Upper lobe of left lung (tissue), 6 donors: ENCODE results near the gene TMPRSS12. TPM values are rescaled to one million over a fixed set of nuclear protein-coding genes. Genes with fewer than 3 reads are reported as not detected.

ENCODE experiments used
- ATAC-seq, 2 donors: fragments of 200-7000 bp; cut with Tn5 transposase; one replicate each; pipeline ENCODE4 v1.9.1; 2022; ENCODE audit warnings: mild to moderate bottlenecking in 2 of 2, moderate library complexity in 2 of 2; ENCODE audit not compliant: low FRiP score in 2 of 2
- DNase-seq, 2 donors: peaks; one replicate each; pipeline ENCODE4 v3.0.0-alpha.2; 2019 to 2020
- H3K27ac ChIP-seq, 4 donors: fragments of 200-600 bp; sonication (generic); one replicate each; pipeline ENCODE4 v1.5.1; 2016 to 2019
- H3K27me3 ChIP-seq, 4 donors: fragments of 200-600 bp; sonication (generic); one replicate each; pipeline ENCODE4 v1.5.1; 2017 to 2019
- H3K36me3 ChIP-seq, 4 donors: fragments of 200-600 bp; sonication (generic); one replicate each; pipeline ENCODE4 v1.5.1; 2016 to 2019
- H3K4me1 ChIP-seq, 4 donors: fragments of 200-600 bp; sonication (generic); one replicate each; pipeline ENCODE4 v1.5.1; 2018 to 2019
- H3K4me3 ChIP-seq, 4 donors: fragments of 200-600 bp; sonication (generic); one replicate each; pipeline ENCODE4 v1.5.1; 2017 to 2019; ENCODE audit warnings: mild to moderate bottlenecking in 2 of 4, moderate library complexity in 1 of 4
- H3K9me3 ChIP-seq, 4 donors: fragments of 200-600 bp; sonication (generic); one replicate each; pipeline ENCODE4 v1.5.1; 2018 to 2019
- CTCF ChIP-seq, 6 experiments: fragments of 450-650 bp in 4 of 6; fragments of 200-600 bp in 2 of 6; sonication (generic) in 2 of 6; IDR thresholded peaks; one replicate each; pipeline ENCODE4 v1.5.1; 2016 to 2019; ENCODE audit warnings: antibody characterized with exemption in 6 of 6
- EP300 ChIP-seq, 4 donors: sonication (generic); formaldehyde crosslinking; IDR thresholded peaks; one replicate each; pipeline ENCODE4 v1.5.1; 2017; ENCODE audit warnings: antibody characterized with exemption in 4 of 4, control low read depth in 2 of 4
- POLR2A ChIP-seq, 4 donors: fragments of 450-650 bp; IDR thresholded peaks; one replicate each; pipeline ENCODE4 v1.5.1; 2016 to 2017; ENCODE audit warnings: antibody characterized with exemption in 4 of 4, mild to moderate bottlenecking in 2 of 4
- POLR2AphosphoS5 ChIP-seq, 2 donors: sonication (generic); formaldehyde crosslinking; IDR thresholded peaks; one replicate each; pipeline ENCODE4 v1.5.1; 2017; ENCODE audit warnings: antibody characterized with exemption in 2 of 2
- WGBS, 2 donors: methylation state at CpG; one replicate each; pipeline ENCODE4 v1.1.5; 2017 to 2018; 5-methylcytosine and 5-hydroxymethylcytosine counted together
- total RNA-seq, 6 donors: library from RNA; depleted of rRNA in 4 of 6; stranded (reverse); fragments of >200 nt in 4 of 6; gene quantifications; one replicate each; pipeline versions ENCODE4 v1.1.0 to v1.2.1, GENCODE V29; 2016 to 2021
- donor health status: DM: no; HTN: no; CAD: no; lungs with moderate emphysema.
- donor health status: DM: no; HTN: yes; CAD: no; lungs with severe emphysema.

TMPRSS12 gene
- total RNA-seq, 6 donors from 2014 or later = not detected

GRCh38 chr12:50923361-50924130 is 80.8 kb downstream of the TMPRSS12 start:
- no peaks in the 10 kb centered on the region for H3K9me3 ChIP-seq
- peaks cover 23 to 34% (median 29%) of the 10 kb centered on the region in 4 donors for H3K4me1 ChIP-seq
- WGBS, 2 donors = 24 to 26% methylated on average over 8 of the region's 8 CpGs
- ATAC-seq = peak in 1 of 2 donors; percentile 48
- H3K27ac ChIP-seq = peak overlapping the region; percentile 83 to 89 (median 86)
- H3K27me3 ChIP-seq = no peaks in the 10 kb centered on the region
- TF ChIP-seq POLR2AphosphoS5 (IDR thresholded peaks at IDR 0.05) = no peak
- no peak for TF ChIP-seq POLR2A (IDR thresholded peaks at IDR 0.05)
- TF ChIP-seq CTCF (IDR thresholded peaks at IDR 0.05) = no peak
- no peak for TF ChIP-seq EP300 (IDR thresholded peaks at IDR 0.05)
- no peaks in the 10 kb centered on the region for H3K36me3 ChIP-seq
- DNase-seq = no peak
- H3K4me3 ChIP-seq = peak overlapping the region in 3 of 4 donors; percentile 70 to 83 (median 70)

- DNase-seq (no peak), ATAC-seq (peak in 1 of 2 donors; percentile 1)
- H3K27ac ChIP-seq = peak overlapping the region; percentile 83 to 89 (median 86)
- no peaks in the 10 kb centered on the region for H3K27me3 ChIP-seq
- 4 to 5% methylated on average over 4 of the region's 4 CpGs for WGBS, 2 donors
- H3K4me1 ChIP-seq = peaks cover 23 to 40% (median 31%) of the 10 kb centered on the region in 4 donors
- no peaks in the 10 kb centered on the region for H3K9me3 ChIP-seq
- TF ChIP-seq POLR2A (IDR thresholded peaks at IDR 0.05) (no peak), EP300 (IDR thresholded peaks at IDR 0.05) (no peak), POLR2AphosphoS5 (IDR thresholded peaks at IDR 0.05) (no peak), CTCF (IDR thresholded peaks at IDR 0.05) (no peak)
- no peaks in the 10 kb centered on the region for H3K36me3 ChIP-seq
- H3K4me3 ChIP-seq = peak overlapping the region in 3 of 4 donors; percentile 70 to 83 (median 70)
Observed at GRCh38 chr12:50924131-50924438, 81.4 kb downstream of the TMPRSS12 start.

GRCh38 chr12:50924439-50925341 is 82.0 kb downstream of the TMPRSS12 start:
- peaks cover 23 to 46% (median 32%) of the 10 kb centered on the region in 4 donors for H3K4me1 ChIP-seq

GRCh38 chr12:50925342-50925651 is 82.6 kb downstream of the TMPRSS12 start:
- ATAC-seq (no peak), DNase-seq (no peak)
- Histone ChIP-seq H3K9me3 (no peaks in the 10 kb centered on the region), H3K27ac (peak overlapping the region; percentile 83 to 89 (median 86)), H3K27me3 (no peaks in the 10 kb centered on the region), H3K36me3 (peaks cover under 1 to 7% (median 3%) of the 10 kb centered on the region in 4 donors), H3K4me1 (peaks cover 23 to 52% (median 32%) of the 10 kb centered on the region in 4 donors), H3K4me3 (peak overlapping the region; percentile 63 to 83 (median 70))
- 5 to 8% methylated on average over 7 of the region's 7 CpGs for WGBS, 2 donors
- TF ChIP-seq CTCF (IDR thresholded peaks at IDR 0.05) (no peak), POLR2A (IDR thresholded peaks at IDR 0.05) (no peak), POLR2AphosphoS5 (IDR thresholded peaks at IDR 0.05) (no peak), EP300 (IDR thresholded peaks at IDR 0.05) (no peak)

More at GRCh38 chr12:50924439-50925341, 82.0 kb downstream of the TMPRSS12 start:
- ATAC-seq = peak; percentile 95 to 96
- TF ChIP-seq CTCF (IDR thresholded peaks at IDR 0.05) (no peak), POLR2AphosphoS5 (IDR thresholded peaks at IDR 0.05) (peak; percentile 39 to 59), EP300 (IDR thresholded peaks at IDR 0.05) (no peak), POLR2A (IDR thresholded peaks at IDR 0.05) (peak in 2 of 4 donors; percentile 14 to 64)
- H3K27me3 ChIP-seq = no peaks in the 10 kb centered on the region
- H3K36me3 ChIP-seq = peaks cover 0 to under 1% (median 0%) of the 10 kb centered on the region in 4 donors
- peak overlapping the region; percentile 83 to 89 (median 86) for H3K27ac ChIP-seq
- DNase-seq = peak in 1 of 2 donors; percentile 90
- no peaks in the 10 kb centered on the region for H3K9me3 ChIP-seq
- 0% methylated on average over 13 of the region's 13 CpGs for WGBS, 2 donors
- H3K4me3 ChIP-seq = peak overlapping the region; percentile 63 to 83 (median 70)
